ENCODE data around the gene GALNT18. TPM values are rescaled to one million over a fixed set of nuclear protein-coding genes. Genes with fewer than 3 reads are reported as not detected.
A peak's percentile ranks its signal among the peaks of the same experiment; 100 is the strongest.

The GALNT18 gene
- total RNA-seq, 1 donor from 2014 or later, result 5.7 TPM

GRCh38 chr11:11568651-11569229 is 53.1 kb downstream of the GALNT18 start:
- DNase-seq (ENCODE audit: low spot score) (no peak), ATAC-seq (no peak)

- ATAC-seq, result no peak
- no peak for DNase-seq (ENCODE audit: low spot score)
These were observed 53.7 kb downstream of the GALNT18 start for GRCh38 chr11:11567936-11568650.

DNA sequence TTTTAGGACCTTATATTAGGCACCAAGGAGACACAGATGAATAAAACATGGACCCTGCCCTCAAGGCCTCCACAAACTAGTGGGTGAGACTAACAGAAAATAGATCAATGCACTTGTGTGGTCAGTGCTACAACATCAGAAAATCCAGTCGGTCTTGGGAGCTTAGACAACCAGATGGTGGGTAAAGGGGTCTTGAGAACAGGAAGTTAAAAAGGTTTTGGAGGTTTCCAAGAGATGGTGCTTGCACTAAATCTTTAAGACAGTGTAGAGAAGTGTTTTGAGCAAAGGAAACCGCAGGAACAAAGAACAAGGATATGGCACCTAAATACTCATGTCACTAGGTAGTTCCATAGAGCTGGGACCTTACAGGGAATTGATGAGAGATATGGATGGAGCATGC is 56.2 kb downstream of the GALNT18 start:
- DNase-seq (ENCODE audit: low spot score) (no peak), ATAC-seq (no peak)

DNA sequence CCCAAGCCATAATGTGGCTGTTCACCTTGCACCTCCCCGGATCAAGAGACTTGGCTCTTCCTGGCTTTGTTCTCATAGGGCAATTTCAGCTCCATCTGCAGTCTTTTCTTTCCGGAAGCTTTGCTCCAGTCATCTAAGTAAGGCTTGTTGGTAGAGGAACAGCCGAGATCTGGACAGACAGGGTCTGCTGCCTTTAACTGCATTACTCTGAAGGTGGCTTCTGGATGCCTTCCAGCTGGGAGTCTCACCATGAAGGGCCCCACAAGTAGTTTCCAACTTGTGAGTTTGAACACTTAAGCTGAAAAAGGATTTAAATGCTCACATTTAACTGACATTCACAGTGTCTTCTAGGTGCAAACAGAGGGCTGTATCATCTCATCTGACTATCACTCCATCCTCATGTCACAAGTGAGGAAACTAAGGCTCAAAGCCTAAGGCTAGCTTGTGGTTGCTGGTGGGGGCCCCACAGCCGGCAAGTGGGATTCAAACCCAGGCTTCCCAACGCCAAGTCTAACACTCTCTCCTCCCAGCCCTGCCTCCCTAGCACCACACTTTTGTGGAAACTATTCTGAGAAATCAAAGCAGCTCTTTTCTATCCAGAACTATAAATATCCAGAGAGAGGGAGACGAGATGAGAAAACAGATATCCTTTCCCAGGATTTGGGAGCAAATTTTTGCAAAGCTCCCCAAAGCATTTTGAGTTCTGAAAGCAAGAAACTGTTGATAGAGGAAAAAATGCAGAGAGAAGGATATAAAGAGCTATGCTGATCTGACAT is 58.4 kb downstream of the GALNT18 start:
- DNase-seq (ENCODE audit: low spot score) (no peak), ATAC-seq (no peak)

GRCh38 chr11:11561991-11562390 is 59.8 kb downstream of the GALNT18 start:
- ATAC-seq (no peak), DNase-seq (ENCODE audit: low spot score) (no peak)

DNA sequence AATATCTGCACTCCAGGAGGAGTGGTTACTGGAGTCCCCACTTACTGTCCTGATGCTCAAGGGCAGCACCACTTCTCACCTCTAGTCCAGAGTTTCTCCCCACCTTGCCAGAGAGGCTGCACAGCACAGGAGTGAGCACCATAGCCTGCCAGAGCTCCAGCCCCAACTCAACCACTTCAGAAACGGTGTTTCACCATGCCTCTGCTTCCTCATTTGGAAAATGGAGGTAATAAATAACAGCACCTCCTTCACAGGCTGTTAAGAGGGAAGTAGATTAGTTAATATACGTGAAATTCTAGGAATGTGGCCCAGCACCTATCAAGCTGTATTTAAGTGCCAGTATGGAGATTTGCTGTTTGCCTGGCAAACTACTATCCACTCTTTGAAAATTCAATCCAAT is 63.0 kb downstream of the GALNT18 start:
- DNase-seq (ENCODE audit: low spot score) (no peak), ATAC-seq (no peak)

GRCh38 chr11:11558396-11558795 is 63.4 kb downstream of the GALNT18 start:
- DNase-seq (ENCODE audit: low spot score) (no peak), ATAC-seq (no peak)

- ATAC-seq (no peak), DNase-seq (ENCODE audit: low spot score) (no peak)
These were observed 66.6 kb downstream of the GALNT18 start for GRCh38 chr11:11555208-11555607.

GRCh38 chr11:11553573-11553972 is 68.2 kb downstream of the GALNT18 start:
- no peak for ATAC-seq
- no peak for DNase-seq (ENCODE audit: low spot score)

DNA sequence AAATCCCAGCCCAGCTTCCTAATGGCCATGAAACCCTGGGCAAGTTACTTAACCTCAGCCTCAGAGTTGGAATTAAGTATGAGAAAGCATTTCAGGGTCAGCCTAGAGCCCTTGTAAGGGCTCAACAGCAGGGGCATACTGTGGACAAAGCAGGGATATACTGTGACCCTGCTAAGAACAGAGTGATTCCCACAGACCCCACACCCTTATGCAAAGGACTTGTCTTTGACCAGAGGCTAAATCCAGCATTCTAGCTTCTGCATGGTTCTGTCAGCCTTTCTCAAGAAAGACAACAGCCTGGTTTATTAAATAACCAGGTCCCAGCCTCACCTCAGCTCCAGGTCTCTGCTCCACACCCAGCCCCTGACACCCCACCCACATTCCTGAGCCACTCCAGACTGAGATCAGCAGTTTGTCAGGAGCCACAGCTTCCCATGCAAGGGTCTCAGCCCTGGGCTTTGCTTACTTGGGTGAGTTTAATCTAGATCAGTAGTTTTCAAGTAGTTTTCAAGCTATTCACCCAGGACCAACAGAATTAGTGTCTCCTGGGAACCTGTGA is 69.2 kb downstream of the GALNT18 start:
- DNase-seq (ENCODE audit: low spot score) (no peak), ATAC-seq (no peak)

DNA sequence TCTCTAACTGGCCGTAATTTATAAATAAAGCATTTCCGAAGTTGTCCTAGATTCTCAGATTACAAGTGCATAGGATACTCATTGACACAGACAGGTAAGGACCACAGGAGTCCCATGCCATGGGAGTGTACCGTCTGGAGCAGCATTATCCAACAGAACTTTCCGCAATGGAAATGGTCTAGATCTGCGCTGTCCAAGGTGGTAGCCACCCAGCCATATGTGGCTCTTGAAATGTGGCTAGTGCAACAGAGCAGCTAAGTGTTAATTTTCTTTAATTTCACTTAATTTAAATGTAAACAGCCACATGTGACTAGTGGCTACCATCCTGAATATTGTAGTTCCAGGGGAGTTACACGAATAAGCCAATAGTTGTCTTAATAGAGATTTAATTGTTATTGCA is 71.3 kb downstream of the GALNT18 start:
- no peak for DNase-seq (ENCODE audit: low spot score)
- ATAC-seq, result no peak

- DNase-seq (ENCODE audit: low spot score), result no peak
- ATAC-seq, result no peak
These were observed 76.2 kb downstream of the GALNT18 start for GRCh38 chr11:11545285-11546275.

DNA sequence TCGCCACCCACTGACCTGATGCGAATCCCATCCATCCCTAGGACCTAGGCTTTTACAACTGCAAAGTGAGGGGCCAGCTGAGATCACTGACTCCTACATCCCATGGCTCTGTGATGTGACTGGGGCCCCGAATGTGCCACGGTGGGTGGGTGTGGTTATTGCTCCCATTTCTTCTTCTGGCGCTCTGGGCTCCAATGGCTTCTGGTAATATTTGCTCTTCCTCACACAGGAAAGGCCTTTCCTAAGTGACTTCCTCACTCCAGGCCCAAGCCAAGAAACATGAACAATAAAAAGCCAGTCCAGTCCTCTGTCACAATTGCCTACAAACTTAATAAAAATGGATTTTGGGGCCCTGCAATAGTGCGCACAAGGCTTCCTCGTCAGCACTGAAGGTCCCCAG is 78.1 kb downstream of the GALNT18 start:
- DNase-seq (ENCODE audit: low spot score) (no peak), ATAC-seq (no peak)

DNA sequence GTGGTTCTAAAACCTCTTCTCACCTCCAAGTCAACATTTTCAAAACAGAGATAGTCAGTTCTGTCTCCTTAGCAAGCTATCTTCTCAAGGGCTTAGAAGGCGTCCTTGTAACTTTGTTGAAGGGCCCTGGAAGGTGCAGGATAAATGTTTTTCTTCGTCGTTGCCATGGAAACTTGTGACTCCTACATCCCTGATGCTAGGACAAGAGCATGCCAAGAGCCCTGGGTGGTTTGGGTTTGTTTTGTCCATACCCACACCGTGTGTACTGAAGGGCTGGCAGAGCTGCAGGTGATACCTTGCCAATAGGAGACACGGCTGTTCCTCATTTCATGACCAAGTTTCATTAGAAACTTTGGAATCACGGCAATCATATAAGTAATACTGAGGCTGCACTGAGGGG is 81.6 kb downstream of the GALNT18 start:
- DNase-seq (ENCODE audit: low spot score), result no peak
- ATAC-seq, result no peak

GRCh38 chr11:11538277-11538960 is 83.4 kb downstream of the GALNT18 start:
- DNase-seq (ENCODE audit: low spot score) (peak; percentile 54), ATAC-seq (peak; percentile 56)

- DNase-seq (ENCODE audit: low spot score) (no peak), ATAC-seq (no peak)
These were observed 83.9 kb downstream of the GALNT18 start for GRCh38 chr11:11537871-11538270.

DNA sequence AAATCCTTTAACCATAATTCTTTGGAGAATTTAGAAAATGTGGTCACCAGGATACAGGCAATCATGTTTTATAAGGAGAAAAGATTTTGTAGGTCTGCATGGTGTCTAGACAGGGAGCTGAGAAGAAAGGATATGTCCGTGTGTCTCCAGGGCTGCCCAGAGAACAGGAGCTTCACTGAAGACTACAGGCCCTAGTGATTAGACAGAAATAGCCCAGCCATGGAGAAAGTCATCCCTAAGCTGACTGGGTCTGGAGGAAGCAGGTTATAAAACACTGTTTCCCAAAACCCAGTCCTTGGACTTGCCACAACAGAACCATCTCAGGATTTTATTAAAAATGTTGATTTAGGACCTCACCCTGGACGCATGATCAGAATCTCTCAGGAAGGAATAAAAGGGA is 84.4 kb downstream of the GALNT18 start:
- ATAC-seq, result no peak
- no peak for DNase-seq (ENCODE audit: low spot score)

GRCh38 chr11:11536650-11537049 is 85.2 kb downstream of the GALNT18 start:
- DNase-seq (ENCODE audit: low spot score) (no peak), ATAC-seq (no peak)

DNA sequence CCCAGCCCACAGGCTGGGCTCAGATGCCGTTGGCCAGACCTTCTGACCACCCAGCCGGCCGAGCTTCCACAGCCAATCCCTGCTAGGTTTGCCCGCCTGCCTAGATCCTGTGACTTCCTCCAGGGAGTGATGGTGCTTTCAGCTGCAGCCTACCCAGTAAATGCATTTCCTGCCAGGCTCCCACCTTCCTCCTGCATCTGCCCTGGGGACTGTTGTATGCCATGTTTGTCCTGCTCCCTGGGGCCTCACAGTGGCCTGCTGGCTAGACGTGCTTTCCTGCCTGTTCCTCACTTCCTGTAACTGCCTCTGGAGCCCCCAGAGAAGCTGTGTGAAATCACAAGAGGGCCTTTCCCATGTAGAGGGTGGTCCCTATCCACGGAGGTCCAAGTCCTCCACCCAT is 86.2 kb downstream of the GALNT18 start:
- DNase-seq (ENCODE audit: low spot score) (no peak), ATAC-seq (peak; percentile 27)

- ATAC-seq (no peak), DNase-seq (ENCODE audit: low spot score) (no peak)
These were observed 86.8 kb downstream of the GALNT18 start for GRCh38 chr11:11534981-11535380.

Data from left lobe of liver (tissue), 2 donors.